ENCODE data around the gene SPINDOC. TPM values are rescaled to one million over a fixed set of nuclear protein-coding genes. Genes with fewer than 3 reads are reported as not detected.

The SPINDOC gene
- total and polyA plus RNA-seq, 2 donors from 2014 or later, result 10.9 to 14.2 TPM

GRCh38 chr11:63841554-63841953, 28.3 kb downstream of the SPINDOC start:
- no peak for TF ChIP-seq CTCF (IDR thresholded peaks at IDR 0.05; ENCODE audit: borderline replicate concordance, extremely low read depth, insufficient read depth)
- peak overlapping the region in 1 of 2 donors; percentile 25 for H3K27ac ChIP-seq (ENCODE audit: low read depth in 2 of 2, low read length in 2 of 2)
- peak overlapping the region; percentile 30 to 88 (median 74) for H3K4me3 ChIP-seq (ENCODE audit: low read length in 3 of 3)
- H3K27me3 ChIP-seq (ENCODE audit: control insufficient read depth, insufficient read depth, low read length), result no peaks in the 10 kb centered on the region
- intact Hi-C loops (cut with DNase I), result no loop called here
- H3K36me3 ChIP-seq (ENCODE audit: control insufficient read depth in 2 of 3, insufficient read depth in 3 of 3, low read length in 3 of 3), result peaks cover 0 to 2% (median 0%) of the 10 kb centered on the region in 3 donors
- H3K9me3 ChIP-seq (ENCODE audit: control insufficient read depth in 2 of 3, insufficient read depth in 1 of 3, low read length in 3 of 3), result no peaks in the 10 kb centered on the region
- H3K9ac ChIP-seq (ENCODE audit: low read length in 3 of 3), result peak overlapping the region in 1 of 3 donors; percentile 88
- peaks cover 3 to 29% (median 14%) of the 10 kb centered on the region in 3 donors for H3K4me1 ChIP-seq (ENCODE audit: control insufficient read depth in 2 of 3, insufficient read depth in 2 of 3, low read depth in 1 of 3, low read length in 3 of 3)
- peak in 3 of 5 donors; percentile 70 to 80 (median 77) for DNase-seq
- no peak for FAIRE-seq

GRCh38 chr11:63843041-63843440, 29.8 kb downstream of the SPINDOC start:
- Histone ChIP-seq H3K4me1 (ENCODE audit: control insufficient read depth in 2 of 3, insufficient read depth in 2 of 3, low read depth in 1 of 3, low read length in 3 of 3) (peaks cover 3 to 29% (median 12%) of the 10 kb centered on the region in 3 donors), H3K9me3 (ENCODE audit: control insufficient read depth in 2 of 3, insufficient read depth in 1 of 3, low read length in 3 of 3) (no peaks in the 10 kb centered on the region), H3K9ac (ENCODE audit: low read length in 3 of 3) (no peak overlapping the region), H3K36me3 (ENCODE audit: control insufficient read depth in 2 of 3, insufficient read depth in 3 of 3, low read length in 3 of 3) (peaks cover 0 to 2% (median 0%) of the 10 kb centered on the region in 3 donors), H3K4me3 (ENCODE audit: low read length in 3 of 3) (no peak overlapping the region), H3K27ac (ENCODE audit: low read depth in 2 of 2, low read length in 2 of 2) (no peak overlapping the region), H3K27me3 (ENCODE audit: control insufficient read depth, insufficient read depth, low read length) (no peaks in the 10 kb centered on the region)
- intact Hi-C loops (cut with DNase I), result no loop called here
- DNase-seq (no peak), FAIRE-seq (no peak)
- no peak for TF ChIP-seq CTCF (IDR thresholded peaks at IDR 0.05; ENCODE audit: borderline replicate concordance, extremely low read depth, insufficient read depth)

GRCh38 chr11:63844836-63845235, 31.6 kb downstream of the SPINDOC start:
- no peak overlapping the region for H3K4me3 ChIP-seq (ENCODE audit: low read length in 3 of 3)
- FAIRE-seq (no peak), DNase-seq (no peak)
- no peak for TF ChIP-seq CTCF (IDR thresholded peaks at IDR 0.05; ENCODE audit: borderline replicate concordance, extremely low read depth, insufficient read depth)
- no peak overlapping the region for H3K27ac ChIP-seq (ENCODE audit: low read depth in 2 of 2, low read length in 2 of 2)
- H3K36me3 ChIP-seq (ENCODE audit: control insufficient read depth in 2 of 3, insufficient read depth in 3 of 3, low read length in 3 of 3), result peaks cover 0 to 2% (median 0%) of the 10 kb centered on the region in 3 donors
- H3K4me1 ChIP-seq (ENCODE audit: control insufficient read depth in 2 of 3, insufficient read depth in 2 of 3, low read depth in 1 of 3, low read length in 3 of 3), result peaks cover 3 to 26% (median 9%) of the 10 kb centered on the region in 3 donors
- no peaks in the 10 kb centered on the region for H3K9me3 ChIP-seq (ENCODE audit: control insufficient read depth in 2 of 3, insufficient read depth in 1 of 3, low read length in 3 of 3)
- H3K27me3 ChIP-seq (ENCODE audit: control insufficient read depth, insufficient read depth, low read length), result no peaks in the 10 kb centered on the region
- intact Hi-C loops (cut with DNase I), result no loop called here
- H3K9ac ChIP-seq (ENCODE audit: low read length in 3 of 3), result no peak overlapping the region

GRCh38 chr11:63845303-63845702, 32.0 kb downstream of the SPINDOC start:
- no peak for FAIRE-seq
- no peak overlapping the region for H3K9ac ChIP-seq (ENCODE audit: low read length in 3 of 3)

More at GRCh38 chr11:63845303-63845702, 32.0 kb downstream of the SPINDOC start:
- intact Hi-C loops (cut with DNase I), result no loop called here
- Histone ChIP-seq H3K4me3 (ENCODE audit: low read length in 3 of 3) (no peak overlapping the region), H3K27ac (ENCODE audit: low read depth in 2 of 2, low read length in 2 of 2) (no peak overlapping the region), H3K36me3 (ENCODE audit: control insufficient read depth in 2 of 3, insufficient read depth in 3 of 3, low read length in 3 of 3) (peaks cover 0 to 2% (median 0%) of the 10 kb centered on the region in 3 donors), H3K9me3 (ENCODE audit: control insufficient read depth in 2 of 3, insufficient read depth in 1 of 3, low read length in 3 of 3) (no peaks in the 10 kb centered on the region), H3K4me1 (ENCODE audit: control insufficient read depth in 2 of 3, insufficient read depth in 2 of 3, low read depth in 1 of 3, low read length in 3 of 3) (peaks cover 3 to 22% (median 9%) of the 10 kb centered on the region in 3 donors), H3K27me3 (ENCODE audit: control insufficient read depth, insufficient read depth, low read length) (no peaks in the 10 kb centered on the region)
- TF ChIP-seq CTCF (IDR thresholded peaks at IDR 0.05; ENCODE audit: borderline replicate concordance, extremely low read depth, insufficient read depth), result no peak
- no peak for DNase-seq
